CD4-positive, CD25-positive, alpha-beta regulatory T cell (primary cell): Measurements from ENCODE around the gene ZNF766. TPM values are rescaled to one million over a fixed set of nuclear protein-coding genes. Genes with fewer than 3 reads are reported as not detected.
A peak's percentile ranks its signal among the peaks of the same experiment; 100 is the strongest.
"Not testable (repeated sequence)": the region's sequence is repeated elsewhere in the genome, so short reads cannot be mapped to it uniquely, and the experiment has no call there.

Source experiments
- ATAC-seq, 2 donors: fragments of 150-1000 bp; cut with Tn5 transposase; one replicate each; pipeline ENCODE4 v1.10.0; 2021; ENCODE audit warnings: low read depth in 2 of 2, moderate number of reproducible peaks in 2 of 2, moderate library complexity in 1 of 2
- DNase-seq, 3 donors: peaks; one replicate each; pipeline versions ENCODE4 v3.0.0 to v3.0.0-alpha.2; 2012 to 2022; ENCODE audit warnings: mixed read lengths in 1 of 3
- H3K27ac ChIP-seq: one replicate; pipeline ENCODE4 v1.7.0; 2013; ENCODE audit warnings: mild to moderate bottlenecking, low read length; ENCODE audit not compliant: insufficient read depth, poor library complexity, severe bottlenecking
- H3K27me3 ChIP-seq: one replicate; pipeline ENCODE4 v1.7.0; 2013; ENCODE audit warnings: low read length; ENCODE audit not compliant: control insufficient read depth, insufficient read depth
- H3K36me3 ChIP-seq: one replicate; pipeline ENCODE4 v1.7.0; 2013; ENCODE audit warnings: mild to moderate bottlenecking, low read length, moderate library complexity; ENCODE audit not compliant: control insufficient read depth, insufficient read depth
- H3K4me1 ChIP-seq: 2 replicates; pipeline ENCODE4 v1.7.0; 2013; ENCODE audit warnings: mild to moderate bottlenecking, low read length; ENCODE audit not compliant: insufficient read depth, control insufficient read depth, poor library complexity, severe bottlenecking
- H3K4me3 ChIP-seq: one replicate; pipeline ENCODE4 v1.7.0; 2013; ENCODE audit warnings: low read depth, mild to moderate bottlenecking, low read length, moderate library complexity
- H3K9me3 ChIP-seq, 2 experiments: 1 replicate in 1 of 2; 2 replicates in 1 of 2; pipeline ENCODE4 v1.7.0; 2013; ENCODE audit warnings: low read length in 2 of 2, mild to moderate bottlenecking in 1 of 2, moderate library complexity in 1 of 2; ENCODE audit not compliant: control insufficient read depth in 2 of 2
- H3K27ac Mint-ChIP-seq, 3 donors: one replicate each; pipeline ENCODE4 v1.8.0; 2020 to 2022; ENCODE audit warnings: mild to moderate bottlenecking in 3 of 3, mixed read lengths in 3 of 3, moderate library complexity in 2 of 3
- H3K27me3 Mint-ChIP-seq: one replicate; pipeline ENCODE4 v1.8.0; 2022; ENCODE audit warnings: mild to moderate bottlenecking, mixed read lengths
- H3K36me3 Mint-ChIP-seq: one replicate; pipeline ENCODE4 v1.8.0; 2020; ENCODE audit warnings: mixed read lengths
- H3K4me1 Mint-ChIP-seq, 4 donors: one replicate each; pipeline ENCODE4 v1.8.0; 2020 to 2022; ENCODE audit warnings: mixed read lengths in 4 of 4, mild to moderate bottlenecking in 1 of 4
- H3K4me3 Mint-ChIP-seq, 4 donors: one replicate each; pipeline ENCODE4 v1.8.0; 2020 to 2022; ENCODE audit warnings: mild to moderate bottlenecking in 4 of 4, mixed read lengths in 4 of 4, moderate library complexity in 3 of 4
- H3K9me3 Mint-ChIP-seq, 7 donors: one replicate each; pipeline ENCODE4 v1.8.0; 2020 to 2022; ENCODE audit warnings: mixed read lengths in 7 of 7, mild to moderate bottlenecking in 3 of 7, moderate library complexity in 2 of 7
- polyA plus RNA-seq, 4 donors: library from polyadenylated mRNA; unstranded; fragments of 300-500 nt; fragmentation: Illumina TruSeq; gene quantifications; one replicate each; pipeline ENCODE4 v1.2.3, GENCODE V29; 2021
- total RNA-seq: library from RNA; stranded (reverse); gene quantifications from one replicate; pipeline ENCODE4 v1.2.3, GENCODE V29; 2022

Gene ZNF766
- total and polyA plus RNA-seq, 5 donors from 2014 or later, result 31.9 to 62.4 (median 57.8) TPM

GRCh38 chr19:52277471-52277870, 8.1 kb downstream of the ZNF766 start:
- Histone ChIP-seq H3K27me3 (no peaks in the 10 kb centered on the region), H3K36me3 (peaks cover 62% of the 10 kb centered on the region), H3K9me3 (peaks cover 54 to 93% of the 10 kb centered on the region in 2 experiments), H3K4me3 (no peak overlapping the region), H3K27ac (no peak overlapping the region), H3K4me1 (no peaks in the 10 kb centered on the region)
- ATAC-seq (no peak), DNase-seq (no peak)
- H3K27me3 Mint-ChIP-seq, result no peaks in the 10 kb centered on the region
- no peak overlapping the region for H3K4me3 Mint-ChIP-seq
- peaks cover 3 to 72% (median 31%) of the 10 kb centered on the region in 7 donors for H3K9me3 Mint-ChIP-seq
- H3K4me1 Mint-ChIP-seq, result peaks cover 0 to 61% (median 16%) of the 10 kb centered on the region in 4 donors
- peaks cover 64% of the 10 kb centered on the region for H3K36me3 Mint-ChIP-seq
- peak overlapping the region in 1 of 3 donors; percentile 60 for H3K27ac Mint-ChIP-seq

- peaks cover 81% of the 10 kb centered on the region for H3K36me3 Mint-ChIP-seq
- DNase-seq (no peak), ATAC-seq (no peak)
- peaks cover 1 to 77% (median 25%) of the 10 kb centered on the region in 7 donors for H3K9me3 Mint-ChIP-seq
- H3K9me3 ChIP-seq, result peaks cover 74 to 95% of the 10 kb centered on the region in 2 experiments
- H3K4me1 Mint-ChIP-seq, result peaks cover 0 to 6% (median 2%) of the 10 kb centered on the region in 4 donors
- H3K36me3 ChIP-seq, result peaks cover 84% of the 10 kb centered on the region
- no peak overlapping the region for H3K27ac Mint-ChIP-seq
- H3K4me1 ChIP-seq, result no peaks in the 10 kb centered on the region
- no peaks in the 10 kb centered on the region for H3K27me3 ChIP-seq
- no peak overlapping the region for H3K4me3 Mint-ChIP-seq
- no peaks in the 10 kb centered on the region for H3K27me3 Mint-ChIP-seq
- no peak overlapping the region for H3K27ac ChIP-seq
- no peak overlapping the region for H3K4me3 ChIP-seq
Measured at GRCh38 chr19:52286256-52286655, 16.9 kb downstream of the ZNF766 start.

GRCh38 chr19:52291781-52292180, 22.4 kb downstream of the ZNF766 start:
- Histone ChIP-seq H3K4me1 (no peaks in the 10 kb centered on the region), H3K27me3 (no peaks in the 10 kb centered on the region), H3K36me3 (peaks cover 33% of the 10 kb centered on the region), H3K4me3 (no peak overlapping the region), H3K9me3 (peaks cover 41 to 73% of the 10 kb centered on the region in 2 experiments), H3K27ac (no peak overlapping the region)
- no peak for DNase-seq
- no peak overlapping the region for H3K27ac Mint-ChIP-seq
- peaks cover 2 to 62% (median 26%) of the 10 kb centered on the region in 7 donors for H3K9me3 Mint-ChIP-seq
- no peak for ATAC-seq
- H3K4me3 Mint-ChIP-seq, result peak overlapping the region in 1 of 4 donors; percentile 70
- H3K4me1 Mint-ChIP-seq, result peaks cover 2 to 9% (median 6%) of the 10 kb centered on the region in 4 donors
- peaks cover 39% of the 10 kb centered on the region for H3K36me3 Mint-ChIP-seq
- H3K27me3 Mint-ChIP-seq, result no peaks in the 10 kb centered on the region

- peaks cover 35 to 61% of the 10 kb centered on the region in 2 experiments for H3K9me3 ChIP-seq
- H3K9me3 Mint-ChIP-seq, result peaks cover 4 to 54% (median 26%) of the 10 kb centered on the region in 7 donors
Measured at GRCh38 chr19:52292946-52293345, 23.6 kb downstream of the ZNF766 start.

GRCh38 chr19:52296400-52296772, 27.0 kb downstream of the ZNF766 start:
- H3K27me3 Mint-ChIP-seq, result no peaks in the 10 kb centered on the region
- peak overlapping the region; percentile 89 for H3K4me3 ChIP-seq
- peak overlapping the region; percentile 88 for H3K27ac ChIP-seq
- peaks cover 44% of the 10 kb centered on the region for H3K36me3 Mint-ChIP-seq
- H3K27ac Mint-ChIP-seq, result peak overlapping the region; percentile 51 to 97 (median 77)
- peak overlapping the region; percentile 85 to 93 (median 88) for H3K4me3 Mint-ChIP-seq
- ATAC-seq, result no peak
- H3K27me3 ChIP-seq, result no peaks in the 10 kb centered on the region
- H3K9me3 Mint-ChIP-seq, result peaks cover 5 to 56% (median 29%) of the 10 kb centered on the region in 7 donors
- no peak for DNase-seq
- H3K4me1 Mint-ChIP-seq, result peaks cover 9 to 39% (median 15%) of the 10 kb centered on the region in 4 donors
- H3K36me3 ChIP-seq, result peaks cover 20% of the 10 kb centered on the region
- H3K4me1 ChIP-seq, result peaks cover 10% of the 10 kb centered on the region
- peaks cover 32 to 56% of the 10 kb centered on the region in 2 experiments for H3K9me3 ChIP-seq

More at GRCh38 chr19:52292946-52293345, 23.6 kb downstream of the ZNF766 start:
- DNase-seq, H3K27ac Mint-ChIP-seq, ATAC-seq, H3K4me1 ChIP-seq, H3K27me3 Mint-ChIP-seq, H3K4me3 ChIP-seq, H3K27ac ChIP-seq, H3K27me3 ChIP-seq: not testable (repeated sequence)
- peaks cover 7 to 16% (median 12%) of the 10 kb centered on the region in 4 donors for H3K4me1 Mint-ChIP-seq
- peaks cover 38% of the 10 kb centered on the region for H3K36me3 Mint-ChIP-seq
- H3K4me3 Mint-ChIP-seq, result peak overlapping the region in 1 of 4 donors; percentile 27
- peaks cover 31% of the 10 kb centered on the region for H3K36me3 ChIP-seq

GRCh38 chr19:52296773-52297600, 27.6 kb downstream of the ZNF766 start, which contains the start of gene ZNF480:
Gene ZNF480 (plus strand): TSS chr19:52297169. CDS start chr19:52300413, 3,244 bp downstream.
- H3K9me3 Mint-ChIP-seq, result peaks cover 4 to 56% (median 27%) of the 10 kb centered on the region in 7 donors
- H3K4me1 Mint-ChIP-seq, result peaks cover 8 to 39% (median 15%) of the 10 kb centered on the region in 4 donors
- H3K27ac Mint-ChIP-seq, result peak within 1 kb of the TSS; percentile 97 to 99 (median 99)
- Histone ChIP-seq H3K36me3 (peaks cover 26% of the 10 kb centered on the region), H3K4me1 (peaks cover 10% of the 10 kb centered on the region), H3K27me3 (no peaks in the 10 kb centered on the region), H3K4me3 (peak within 1 kb of the TSS; percentile 89), H3K9me3 (peaks cover 36 to 56% of the 10 kb centered on the region in 2 experiments), H3K27ac (peak within 1 kb of the TSS; percentile 88)
- DNase-seq (peak; percentile 77 to 87 (median 85)), ATAC-seq (peak; percentile 85 to 91)
- H3K4me3 Mint-ChIP-seq, result peak within 1 kb of the TSS; percentile 93 to 99 (median 98)
- no peaks in the 10 kb centered on the region for H3K27me3 Mint-ChIP-seq
- H3K36me3 Mint-ChIP-seq, result peaks cover 50% of the 10 kb centered on the region

GRCh38 chr19:52297601-52298364, 28.4 kb downstream of the ZNF766 start:
- H3K27me3 Mint-ChIP-seq, result no peaks in the 10 kb centered on the region
- peak overlapping the region; percentile 97 to 99 (median 99) for H3K27ac Mint-ChIP-seq
- H3K4me1 Mint-ChIP-seq, result peaks cover 5 to 39% (median 15%) of the 10 kb centered on the region in 4 donors
- peak overlapping the region; percentile 93 to 99 (median 98) for H3K4me3 Mint-ChIP-seq
- peak overlapping the region; percentile 88 for H3K27ac ChIP-seq
- H3K36me3 ChIP-seq, result peaks cover 31% of the 10 kb centered on the region
- H3K4me3 ChIP-seq, result peak overlapping the region; percentile 79
- peaks cover 38 to 56% of the 10 kb centered on the region in 2 experiments for H3K9me3 ChIP-seq
- no peaks in the 10 kb centered on the region for H3K27me3 ChIP-seq
- peaks cover 0 to 57% (median 25%) of the 10 kb centered on the region in 7 donors for H3K9me3 Mint-ChIP-seq
- DNase-seq, result no peak
- peaks cover 10% of the 10 kb centered on the region for H3K4me1 ChIP-seq
- peak in 1 of 2 donors; percentile 7 for ATAC-seq
- H3K36me3 Mint-ChIP-seq, result peaks cover 55% of the 10 kb centered on the region
